Measurements from ENCODE around the gene NDUFA13.

DNA sequence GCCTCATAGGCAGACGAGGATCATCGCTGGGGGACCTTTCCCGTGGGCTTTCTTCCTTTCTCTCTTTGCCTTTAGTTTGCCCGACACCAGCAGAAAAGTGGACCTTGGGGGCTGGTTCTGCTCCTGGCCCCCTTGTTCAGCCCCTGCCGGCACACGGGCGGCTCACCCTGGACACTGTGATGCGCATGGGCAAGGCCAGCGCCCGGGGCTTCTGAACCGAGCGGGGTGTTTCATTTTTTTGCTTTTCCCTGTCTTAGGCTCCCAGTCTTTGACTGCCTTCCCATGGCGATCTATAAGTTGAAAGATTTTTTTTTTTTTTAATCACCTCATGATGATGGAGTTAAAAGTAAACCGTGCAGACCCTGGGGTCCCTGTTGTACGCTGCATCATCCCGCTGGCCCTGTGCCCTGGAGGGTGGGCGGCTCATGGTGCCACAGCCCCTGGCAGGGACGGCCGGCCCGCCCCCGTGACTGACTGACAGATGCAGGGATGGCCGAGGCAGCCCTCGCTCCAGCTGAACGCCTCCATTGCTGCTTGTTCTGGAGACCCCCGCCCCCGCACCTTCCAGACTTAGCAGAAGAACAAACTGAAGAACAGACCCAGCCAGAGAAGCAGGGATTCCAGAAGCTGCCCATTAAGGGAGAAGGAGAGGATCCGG lies 10.2 kb upstream of the NDUFA13 start:
- TF ChIP-seq, protein P1, sequence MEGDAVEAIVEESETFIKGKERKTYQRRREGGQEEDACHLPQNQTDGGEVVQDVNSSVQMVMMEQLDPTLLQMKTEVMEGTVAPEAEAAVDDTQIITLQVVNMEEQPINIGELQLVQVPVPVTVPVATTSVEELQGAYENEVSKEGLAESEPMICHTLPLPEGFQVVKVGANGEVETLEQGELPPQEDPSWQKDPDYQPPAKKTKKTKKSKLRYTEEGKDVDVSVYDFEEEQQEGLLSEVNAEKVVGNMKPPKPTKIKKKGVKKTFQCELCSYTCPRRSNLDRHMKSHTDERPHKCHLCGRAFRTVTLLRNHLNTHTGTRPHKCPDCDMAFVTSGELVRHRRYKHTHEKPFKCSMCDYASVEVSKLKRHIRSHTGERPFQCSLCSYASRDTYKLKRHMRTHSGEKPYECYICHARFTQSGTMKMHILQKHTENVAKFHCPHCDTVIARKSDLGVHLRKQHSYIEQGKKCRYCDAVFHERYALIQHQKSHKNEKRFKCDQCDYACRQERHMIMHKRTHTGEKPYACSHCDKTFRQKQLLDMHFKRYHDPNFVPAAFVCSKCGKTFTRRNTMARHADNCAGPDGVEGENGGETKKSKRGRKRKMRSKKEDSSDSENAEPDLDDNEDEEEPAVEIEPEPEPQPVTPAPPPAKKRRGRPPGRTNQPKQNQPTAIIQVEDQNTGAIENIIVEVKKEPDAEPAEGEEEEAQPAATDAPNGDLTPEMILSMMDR (IDR thresholded peaks at IDR 0.05): no peak
- no peak for TF ChIP-seq POLR2AphosphoS5 (IDR thresholded peaks at IDR 0.05)
